OCI-M1 (cell line): ENCODE data around the gene VWC2.

Experiments
- DNase-seq: peaks from one replicate; lab custom pipeline; 2025; lab: John Stamatoyannopoulos, UW

Gene VWC2

DNA sequence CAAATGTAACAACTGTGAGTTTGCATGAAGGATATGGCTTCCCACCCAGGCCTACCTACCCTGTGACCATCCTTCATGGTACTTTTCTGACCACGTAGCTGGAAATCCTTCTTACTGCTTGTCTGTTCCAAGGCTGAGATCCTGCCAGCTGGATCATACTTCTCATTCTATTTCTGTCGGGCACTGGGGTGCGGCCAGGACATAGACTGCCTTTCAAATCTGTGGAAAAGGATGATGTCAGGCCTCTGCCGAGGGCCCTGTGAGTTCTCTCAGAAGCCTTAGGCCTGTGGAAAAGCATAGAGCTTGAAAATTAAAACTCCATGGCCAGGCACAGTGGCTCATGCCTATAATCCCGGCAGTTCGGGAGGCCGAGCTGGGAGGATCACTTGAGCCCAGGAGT, 10.0 kb downstream of the VWC2 start:
- no peak for DNase-seq

DNA sequence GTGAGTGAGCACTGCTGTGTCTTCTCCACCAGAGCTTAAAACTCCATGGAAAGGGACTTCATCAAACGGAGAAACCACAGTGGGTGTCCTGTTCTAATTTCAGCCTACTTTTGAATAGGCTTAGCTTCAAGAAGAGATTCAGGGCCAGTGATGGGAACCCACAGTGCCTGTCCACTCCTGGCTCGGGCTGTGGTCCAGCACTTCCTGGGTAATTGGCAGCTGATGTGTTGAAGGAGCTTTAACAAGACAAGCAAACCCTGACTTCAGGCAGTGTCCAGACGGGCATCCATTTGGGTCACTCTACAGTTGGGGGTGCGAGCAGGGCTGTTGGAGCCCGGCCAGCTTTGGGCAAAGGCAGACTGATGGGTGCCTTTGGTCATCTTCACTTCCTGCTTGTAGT, 14.5 kb downstream of the VWC2 start:
- DNase-seq = no peak

- DNase-seq = no peak
Measured at GRCh38 chr7:49788455-49789059, 15.1 kb downstream of the VWC2 start.

DNA sequence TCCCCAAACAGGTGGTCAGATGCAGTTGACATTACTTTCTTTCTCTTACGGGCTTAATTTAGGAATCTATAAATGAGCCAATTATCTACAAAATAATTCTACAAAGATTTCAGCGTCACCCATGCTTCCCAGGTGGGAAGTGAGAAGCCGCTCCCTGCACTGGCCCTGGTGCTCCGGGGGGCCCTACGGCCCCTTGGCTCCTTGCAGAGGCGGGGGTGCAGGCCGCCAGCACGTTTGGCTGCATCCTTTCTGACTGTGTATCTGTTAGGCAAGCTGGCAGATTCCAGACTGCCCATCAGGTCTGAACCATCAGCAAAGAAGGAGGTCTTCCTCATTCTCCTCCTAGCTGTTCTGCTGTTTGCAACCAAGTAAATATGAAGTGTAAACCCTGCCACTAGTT, 16.3 kb downstream of the VWC2 start:
- DNase-seq = no peak

DNA sequence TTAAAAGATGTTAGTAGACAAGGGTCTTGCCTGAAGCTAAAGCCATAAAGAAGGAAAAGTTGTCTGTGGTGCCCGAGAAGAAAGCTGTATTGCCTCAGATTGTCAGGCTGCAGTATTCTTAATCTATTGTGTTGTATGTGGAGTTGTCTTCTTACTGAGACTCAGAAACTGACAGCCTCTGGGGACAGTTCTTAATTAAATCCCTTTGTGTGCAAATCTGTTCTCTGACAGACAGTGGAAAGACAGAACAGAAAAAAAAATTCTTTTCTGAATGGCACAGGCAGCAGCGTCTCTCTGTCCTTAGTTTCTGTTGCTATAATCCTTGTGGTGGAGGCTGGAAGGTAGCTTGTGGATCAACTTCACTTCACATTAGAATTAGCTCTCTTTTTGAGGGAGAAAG, 16.8 kb downstream of the VWC2 start:
- DNase-seq = no peak

DNA sequence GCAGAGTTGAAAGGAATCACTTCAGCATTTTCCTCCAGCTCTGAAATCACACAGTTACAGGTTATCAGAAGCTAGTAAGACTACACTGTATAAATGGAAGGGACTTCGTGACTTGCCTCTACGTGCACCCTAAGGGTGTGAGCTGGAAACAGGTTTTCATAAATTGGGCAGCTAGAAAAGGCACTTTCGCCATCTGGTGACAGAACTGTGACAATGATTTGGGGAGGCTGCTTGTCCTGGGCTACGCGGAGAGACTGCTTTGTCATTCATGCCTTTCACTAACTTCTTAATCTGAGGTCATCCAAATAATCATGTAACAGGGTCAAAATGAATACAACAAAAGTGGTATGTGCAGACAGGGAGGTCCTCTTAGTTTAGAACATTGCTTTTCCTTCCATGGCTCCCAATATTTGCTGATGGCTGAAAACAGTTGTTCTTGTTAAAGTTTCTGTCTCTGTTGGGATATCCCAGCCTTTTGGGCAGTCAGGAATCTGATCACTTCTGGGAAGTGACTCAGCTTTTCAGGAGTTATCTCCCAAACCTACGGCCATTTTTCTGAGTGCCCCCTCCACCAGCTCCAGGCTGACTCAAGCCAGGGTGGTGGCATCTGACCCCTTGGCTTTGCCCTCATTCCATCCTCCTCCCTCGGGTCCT, 17.8 kb downstream of the VWC2 start:
- peak; percentile 62 for DNase-seq

GRCh38 chr7:49797987-49798660, 24.7 kb downstream of the VWC2 start:
- DNase-seq = no peak

- no peak for DNase-seq
Measured at GRCh38 chr7:49800031-49800430, 26.6 kb downstream of the VWC2 start.

DNA sequence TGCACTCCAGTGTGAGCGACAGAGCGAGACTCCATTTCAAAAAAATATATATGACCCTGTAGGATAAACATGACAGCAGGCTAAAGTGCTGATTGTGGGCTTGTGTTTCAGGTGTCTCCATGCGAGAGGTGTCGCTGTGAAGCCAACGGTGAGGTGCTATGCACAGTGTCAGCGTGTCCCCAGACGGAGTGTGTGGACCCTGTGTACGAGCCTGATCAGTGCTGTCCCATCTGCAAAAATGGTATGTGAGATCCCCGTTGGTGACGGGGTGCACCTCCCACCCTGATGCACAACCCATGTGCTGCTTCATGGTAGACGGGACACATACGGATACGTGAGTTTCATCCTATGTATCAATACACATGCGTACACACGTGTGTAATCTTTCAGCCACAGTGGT, 29.2 kb downstream of the VWC2 start:
- DNase-seq = no peak

GRCh38 chr7:49803812-49804211, 30.4 kb downstream of the VWC2 start:
- DNase-seq = no peak

DNA sequence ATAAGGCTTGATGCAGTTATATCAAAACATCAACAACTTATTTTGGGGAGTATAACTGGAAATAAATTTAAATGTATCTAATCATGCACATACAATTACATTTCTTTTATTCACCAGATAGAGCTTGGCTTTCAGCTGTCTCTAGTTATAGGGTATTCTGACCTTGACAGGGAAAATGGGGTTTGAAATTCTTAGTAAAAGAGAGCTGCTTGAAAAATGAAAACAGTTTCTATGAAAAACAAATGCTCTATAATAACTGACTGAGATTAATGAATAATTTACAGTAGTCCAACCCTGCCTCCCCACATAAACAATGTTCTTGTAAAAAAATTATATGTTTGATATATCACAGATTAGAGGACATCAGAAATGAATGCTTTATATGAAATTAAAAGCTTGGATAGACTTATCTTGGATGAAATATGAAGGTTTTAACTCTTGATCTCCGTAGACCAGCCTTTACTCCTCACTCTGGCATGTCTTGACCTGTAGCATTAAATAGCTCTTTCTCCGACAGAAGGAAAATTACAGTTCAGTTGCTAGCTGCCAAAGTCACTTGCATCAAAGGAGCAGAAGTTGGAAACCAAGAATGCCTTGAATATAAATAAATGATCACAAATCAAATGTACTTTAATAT, 32.1 kb downstream of the VWC2 start:
- no peak for DNase-seq

- DNase-seq = no peak
Measured at GRCh38 chr7:49812534-49812933, 39.1 kb downstream of the VWC2 start.

DNA sequence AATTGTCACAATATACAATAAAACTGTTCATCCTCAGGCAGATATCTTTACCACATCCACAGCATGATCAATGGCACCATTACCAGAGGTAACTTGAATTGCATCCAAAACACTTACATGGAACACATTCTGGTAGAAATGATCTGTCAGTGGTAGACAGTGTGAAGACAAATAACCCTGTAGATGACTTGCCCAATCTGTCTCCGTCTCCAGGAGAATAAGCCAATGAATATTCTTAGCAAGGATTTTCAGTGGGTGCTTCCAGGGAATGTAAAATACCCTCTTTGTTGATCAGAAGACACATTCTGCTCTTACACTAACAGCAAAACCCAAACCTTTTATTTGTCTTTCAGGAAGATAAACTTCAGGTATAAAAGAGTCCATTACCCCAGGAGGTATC, 43.8 kb downstream of the VWC2 start:
- no peak for DNase-seq

DNA sequence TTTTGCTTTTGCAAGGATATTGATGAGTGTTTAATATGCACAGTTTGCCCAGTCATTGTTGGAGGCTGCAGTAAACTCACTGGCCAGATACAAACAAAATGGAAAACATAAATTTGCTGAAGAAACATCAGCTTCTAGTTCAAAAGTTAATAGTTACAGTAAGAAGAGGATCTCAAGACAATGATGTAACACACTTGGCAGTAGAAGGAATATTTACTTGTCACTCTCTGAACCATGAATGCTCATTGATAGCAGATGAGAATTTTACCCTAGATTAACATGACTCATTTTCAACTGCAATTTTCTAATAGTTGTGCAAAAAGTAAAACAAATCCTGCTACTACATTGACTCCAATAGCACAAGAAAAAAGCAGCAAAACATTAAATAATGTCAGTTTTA, 47.7 kb downstream of the VWC2 start:
- DNase-seq = no peak

DNA sequence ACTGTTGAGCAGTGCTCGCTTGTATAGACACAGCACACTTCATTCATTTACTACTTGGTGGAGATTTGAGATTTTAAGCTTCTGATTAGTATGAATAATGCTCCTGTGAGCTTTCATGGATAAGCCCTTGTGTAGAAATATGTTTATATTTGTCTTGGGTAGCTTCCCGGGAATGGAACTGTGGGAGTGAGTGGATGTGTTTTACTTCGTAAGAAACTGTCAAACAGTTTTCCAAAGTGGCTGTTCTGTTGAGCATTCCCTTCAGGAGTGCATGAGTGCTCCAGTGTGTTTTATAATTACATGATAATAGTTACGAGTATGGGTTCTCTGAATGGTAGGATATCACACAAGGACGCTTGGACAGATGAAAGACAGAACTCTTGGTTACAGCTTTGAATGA, 49.4 kb downstream of the VWC2 start:
- DNase-seq = no peak

DNA sequence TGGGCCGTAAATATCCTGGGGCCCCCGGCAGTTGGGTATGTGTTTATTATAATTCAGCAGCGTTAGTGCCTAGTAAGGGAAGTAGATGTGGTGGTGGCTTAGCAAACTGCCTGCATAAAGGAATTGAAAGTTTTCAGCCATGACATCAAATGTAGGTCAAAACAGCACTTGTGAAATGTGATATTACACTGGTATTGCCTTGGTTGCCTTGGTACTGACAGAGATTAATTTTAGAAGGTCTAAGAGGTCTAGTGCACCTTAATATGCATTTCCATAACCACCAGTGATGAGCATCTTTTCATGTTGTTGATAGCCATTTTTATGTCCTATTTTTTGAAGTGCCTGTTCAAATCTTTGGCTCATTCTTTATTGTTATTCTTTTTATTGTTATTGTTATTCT, 50.1 kb downstream of the VWC2 start:
- DNase-seq = no peak

GRCh38 chr7:49839863-49840645, 66.6 kb downstream of the VWC2 start:
- DNase-seq = no peak

GRCh38 chr7:49840751-49841405, 67.4 kb downstream of the VWC2 start:
- no peak for DNase-seq

GRCh38 chr7:49845626-49846025, 72.2 kb downstream of the VWC2 start:
- DNase-seq = no peak

DNA sequence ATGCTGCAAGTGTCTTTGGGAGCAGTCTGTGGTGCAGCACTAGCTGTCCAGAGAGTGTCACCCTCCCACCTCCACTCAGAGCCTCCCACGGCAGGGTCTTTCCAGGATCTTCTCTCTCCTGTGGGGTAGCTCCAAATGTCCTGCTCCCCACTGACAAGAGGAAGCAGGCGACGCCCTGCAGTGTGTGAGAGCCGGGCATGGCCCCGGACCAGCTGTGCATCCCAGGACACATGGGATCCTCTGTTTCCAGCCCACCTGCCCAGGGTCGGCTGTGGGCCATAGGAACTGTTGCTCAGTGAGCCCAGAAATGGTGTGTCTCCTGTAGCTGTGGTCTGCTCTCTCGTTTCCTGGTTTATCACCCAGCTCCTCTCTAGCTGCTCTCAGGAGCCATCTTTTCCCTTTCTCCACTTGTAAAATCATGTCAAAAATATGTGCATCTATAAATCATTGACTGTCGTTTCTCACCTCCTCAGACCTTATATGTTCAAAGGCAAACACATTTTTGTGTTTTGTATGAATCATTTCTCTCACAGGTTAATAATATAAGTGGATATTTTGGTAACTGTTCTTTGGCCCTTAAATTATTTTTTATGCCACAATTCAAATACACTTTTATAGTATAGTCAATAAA, 74.9 kb downstream of the VWC2 start:
- DNase-seq = no peak

DNA sequence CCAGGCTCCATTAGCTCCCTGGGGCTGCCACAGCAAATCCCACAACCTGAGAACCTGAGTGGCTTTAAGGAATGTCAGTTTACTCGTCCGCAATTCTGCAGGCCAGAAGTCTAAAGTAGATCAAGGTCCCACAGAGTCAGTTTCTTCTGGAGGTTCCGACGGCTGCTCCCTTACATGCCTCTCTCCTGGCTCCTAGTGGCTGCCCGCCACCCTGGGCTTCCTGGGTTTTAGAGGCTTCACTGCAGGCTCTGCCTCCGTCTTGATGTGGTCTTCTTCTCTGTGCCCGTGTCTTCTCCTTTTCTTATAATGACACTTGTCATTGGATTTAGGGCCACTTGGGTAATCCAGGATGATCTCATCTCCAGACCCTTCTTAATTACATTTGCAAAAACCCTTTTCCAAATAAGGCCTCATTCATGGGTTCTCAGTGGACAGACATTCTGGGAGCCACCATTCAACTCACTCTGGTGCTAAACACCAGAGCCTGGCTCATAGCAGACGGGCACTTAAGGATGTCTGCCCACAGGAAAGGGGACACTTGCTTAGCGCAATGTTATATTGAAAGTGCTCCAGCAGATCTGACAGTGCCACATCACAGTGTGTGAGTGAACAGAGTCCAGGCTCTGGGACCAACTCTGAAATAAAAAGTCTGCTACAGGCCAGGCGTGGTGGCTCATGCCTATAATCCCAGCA, 77.6 kb downstream of the VWC2 start:
- no peak for DNase-seq
